HepG2 (cell line): ENCODE data around the gene LRPAP1. TPM values are rescaled to one million over a fixed set of nuclear protein-coding genes. Genes with fewer than 3 reads are reported as not detected.
A peak's percentile ranks its signal among the peaks of the same experiment; 100 is the strongest.

Experiments
- ASH2L ChIP-seq: fragments of 300-600, 200-600 bp; sonication (generic); IDR thresholded peaks from 2 replicates; pipeline ENCODE4 v1.7.0; 2017; ENCODE audit warnings: low read depth, mild to moderate bottlenecking, moderate library complexity, mixed read lengths, low read length; ENCODE audit not compliant: insufficient read length
- DR1 ChIP-seq: sonication (generic); formaldehyde crosslinking; IDR thresholded peaks from 2 replicates; pipeline ENCODE4 v1.8.0; 2021; ENCODE audit warnings: mild to moderate bottlenecking, missing genetic modification reagents, inconsistent platforms
- FOXA3 ChIP-seq: IDR thresholded peaks from 2 replicates; pipeline ENCODE4 v1.6.1; 2016; ENCODE audit warnings: missing genetic modification reagents, missing compliant biosample characterization
- MYNN ChIP-seq: sonication (generic); formaldehyde crosslinking; IDR thresholded peaks from 2 replicates; pipeline ENCODE4 v1.4.0; 2020; ENCODE audit warnings: mild to moderate bottlenecking, low read depth, missing genetic modification reagents
- NBN ChIP-seq: fragments of 450-650 bp; conservative IDR thresholded peaks from 2 replicates; pipeline ENCODE4 v1.6.1; 2017
- TAF1 ChIP-seq: sonication (generic); formaldehyde crosslinking; IDR thresholded peaks from 2 replicates; pipeline ENCODE4 v1.4.0; 2020; ENCODE audit warnings: missing genetic modification reagents
- ZNF224 ChIP-seq: sonication (generic); formaldehyde crosslinking; IDR thresholded peaks from 2 replicates; pipeline ENCODE4 v1.5.0; 2020; ENCODE audit warnings: mild to moderate bottlenecking, missing genetic modification reagents
- ZNF841 ChIP-seq: sonication (generic); formaldehyde crosslinking; IDR thresholded peaks from 2 replicates; pipeline ENCODE4 v1.8.1; 2023; ENCODE audit warnings: missing genetic modification reagents, borderline replicate concordance
- polyA plus RNA-seq, 8 experiments: library from polyadenylated mRNA; depleted of rRNA in 3 of 8; stranded (reverse) in 7 of 8; unstranded in 1 of 8; fragments of >200 nt; fragmentation: Illumina TruSeq in 4 of 8; extraction: Trizol in 4 of 8; gene quantifications; 2 replicates each; pipeline versions ENCODE4 v1.2.1 to v1.2.3, GENCODE V29; 2011 to 2016; ENCODE audit warnings: low read depth in 4 of 8, missing spikeins in 1 of 8, mixed read lengths in 1 of 8; ENCODE audit not compliant: insufficient read depth in 1 of 8
- total RNA-seq, 5 experiments: library from RNA; depleted of rRNA; stranded (reverse); fragments of >200 nt; fragmentation: Illumina TruSeq; extraction: Trizol; gene quantifications; 2 replicates each; pipeline ENCODE4 v1.2.3, GENCODE V29; 2016; ENCODE audit warnings: low read depth in 1 of 5
- TF ChIP-seq, protein P1 (sequence below): conservative IDR thresholded peaks from 2 replicates; pipeline ENCODE4 v1.6.1; 2018; ENCODE audit warnings: missing genetic modification reagents
- TF ChIP-seq, protein P2 (sequence below): sonication (generic); formaldehyde crosslinking; IDR thresholded peaks from 2 replicates; pipeline ENCODE4 v1.5.1; 2020; ENCODE audit warnings: missing genetic modification reagents, mild to moderate bottlenecking, borderline replicate concordance
- TF ChIP-seq, protein P3 (sequence below), 2 experiments: fragments of 450-650 bp in 1 of 2; sonication (generic) in 1 of 2; formaldehyde crosslinking; IDR thresholded peaks; 2 replicates each; pipeline versions ENCODE4 v1.5.0 to v1.8.0; 2020 to 2022; ENCODE audit warnings: mild to moderate bottlenecking in 1 of 2, missing genetic modification reagents in 1 of 2
- TF ChIP-seq, protein P4 (sequence below): sonication (generic); formaldehyde crosslinking; IDR thresholded peaks from 2 replicates; pipeline ENCODE4 v1.5.0; 2020; ENCODE audit warnings: mild to moderate bottlenecking, missing genetic modification reagents, borderline replicate concordance
- TF ChIP-seq, protein P5 (sequence below): sonication (generic); formaldehyde crosslinking; IDR thresholded peaks from 2 replicates; pipeline ENCODE4 v1.4.0; 2020; ENCODE audit warnings: missing genetic modification reagents
- TF ChIP-seq, protein P6 (sequence below): sonication (generic); formaldehyde crosslinking; IDR thresholded peaks from 2 replicates; pipeline ENCODE4 v1.8.1; 2022; ENCODE audit warnings: low read depth, mild to moderate bottlenecking, missing genetic modification reagents

LRPAP1 gene
- total and polyA plus RNA-seq, 2 of the 13 experiments (the other 11 are each of a cell fraction or from before 2014, with no cell fraction given) = 153 to 191 TPM

DNA sequence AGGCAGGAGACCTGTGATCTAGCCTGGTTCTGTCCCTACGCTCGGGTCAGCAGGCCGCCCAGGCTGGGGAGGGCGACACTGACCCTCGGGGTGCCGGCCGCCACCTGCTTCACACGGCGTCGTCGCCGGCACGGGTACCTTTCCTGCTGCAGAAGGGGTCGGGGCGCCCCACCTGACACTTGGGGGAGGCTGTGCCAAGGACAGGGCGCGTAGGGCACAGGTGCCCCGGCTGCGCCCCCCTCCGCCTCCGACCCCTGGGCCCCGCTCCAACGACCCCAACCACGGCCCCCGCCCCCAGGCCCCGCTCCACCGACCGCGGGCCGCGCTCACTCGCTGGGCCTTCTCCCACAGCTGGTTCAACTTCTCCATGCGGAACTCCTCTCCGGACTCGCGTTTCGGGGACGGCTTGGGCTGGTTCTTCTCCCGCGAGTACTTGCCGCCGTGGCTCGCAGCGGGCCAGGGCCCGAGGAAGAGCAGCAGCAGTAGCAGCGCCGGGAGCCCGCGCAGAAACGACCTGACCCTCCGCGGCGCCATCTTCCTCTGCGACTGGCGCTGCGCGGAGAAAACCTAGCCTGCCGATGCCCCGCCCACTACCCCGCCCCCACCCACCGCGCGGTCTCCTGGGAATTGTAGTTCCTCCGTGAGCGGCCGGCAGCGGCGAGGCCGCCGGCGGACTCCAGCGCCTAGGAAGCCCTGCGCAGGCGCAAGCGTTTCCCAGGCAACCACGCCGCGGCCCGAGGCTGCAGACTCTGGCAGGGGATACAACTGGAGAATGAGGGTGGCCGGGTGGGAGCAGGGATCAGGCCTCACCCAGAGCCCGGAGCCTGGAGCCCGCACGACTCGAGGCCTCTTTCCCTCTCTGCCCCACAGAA, at the start of gene LRPAP1 (continued):
- peak; percentile 77 for TF ChIP-seq ASH2L
- TF ChIP-seq, protein P1, sequence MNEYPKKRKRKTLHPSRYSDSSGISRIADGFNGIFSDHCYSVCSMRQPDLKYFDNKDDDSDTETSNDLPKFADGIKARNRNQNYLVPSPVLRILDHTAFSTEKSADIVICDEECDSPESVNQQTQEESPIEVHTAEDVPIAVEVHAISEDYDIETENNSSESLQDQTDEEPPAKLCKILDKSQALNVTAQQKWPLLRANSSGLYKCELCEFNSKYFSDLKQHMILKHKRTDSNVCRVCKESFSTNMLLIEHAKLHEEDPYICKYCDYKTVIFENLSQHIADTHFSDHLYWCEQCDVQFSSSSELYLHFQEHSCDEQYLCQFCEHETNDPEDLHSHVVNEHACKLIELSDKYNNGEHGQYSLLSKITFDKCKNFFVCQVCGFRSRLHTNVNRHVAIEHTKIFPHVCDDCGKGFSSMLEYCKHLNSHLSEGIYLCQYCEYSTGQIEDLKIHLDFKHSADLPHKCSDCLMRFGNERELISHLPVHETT (CRISPR knock-in tag) = 0 out of 2 replicates have a peak, but pooled peaks have one; percentile 42
- TF ChIP-seq, protein P2, sequence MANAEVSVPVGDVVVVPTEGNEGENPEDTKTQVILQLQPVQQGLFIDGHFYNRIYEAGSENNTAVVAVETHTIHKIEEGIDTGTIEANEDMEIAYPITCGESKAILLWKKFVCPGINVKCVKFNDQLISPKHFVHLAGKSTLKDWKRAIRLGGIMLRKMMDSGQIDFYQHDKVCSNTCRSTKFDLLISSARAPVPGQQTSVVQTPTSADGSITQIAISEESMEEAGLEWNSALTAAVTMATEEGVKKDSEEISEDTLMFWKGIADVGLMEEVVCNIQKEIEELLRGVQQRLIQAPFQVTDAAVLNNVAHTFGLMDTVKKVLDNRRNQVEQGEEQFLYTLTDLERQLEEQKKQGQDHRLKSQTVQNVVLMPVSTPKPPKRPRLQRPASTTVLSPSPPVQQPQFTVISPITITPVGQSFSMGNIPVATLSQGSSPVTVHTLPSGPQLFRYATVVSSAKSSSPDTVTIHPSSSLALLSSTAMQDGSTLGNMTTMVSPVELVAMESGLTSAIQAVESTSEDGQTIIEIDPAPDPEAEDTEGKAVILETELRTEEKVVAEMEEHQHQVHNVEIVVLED (CRISPR knock-in tag) = 0 out of 2 replicates have a peak, but pooled peaks have one; percentile 48
- TF ChIP-seq ZNF841 = 0 out of 2 replicates have a peak, but pooled peaks have one; percentile 49
- TF ChIP-seq, protein P3, sequence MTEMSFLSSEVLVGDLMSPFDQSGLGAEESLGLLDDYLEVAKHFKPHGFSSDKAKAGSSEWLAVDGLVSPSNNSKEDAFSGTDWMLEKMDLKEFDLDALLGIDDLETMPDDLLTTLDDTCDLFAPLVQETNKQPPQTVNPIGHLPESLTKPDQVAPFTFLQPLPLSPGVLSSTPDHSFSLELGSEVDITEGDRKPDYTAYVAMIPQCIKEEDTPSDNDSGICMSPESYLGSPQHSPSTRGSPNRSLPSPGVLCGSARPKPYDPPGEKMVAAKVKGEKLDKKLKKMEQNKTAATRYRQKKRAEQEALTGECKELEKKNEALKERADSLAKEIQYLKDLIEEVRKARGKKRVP (CRISPR knock-in tag; IDR thresholded peaks at IDR 0.05) = peak in 1 of 2 experiments; percentile 31; a peak in 1 of 4 replicates
- TF ChIP-seq, protein P4, sequence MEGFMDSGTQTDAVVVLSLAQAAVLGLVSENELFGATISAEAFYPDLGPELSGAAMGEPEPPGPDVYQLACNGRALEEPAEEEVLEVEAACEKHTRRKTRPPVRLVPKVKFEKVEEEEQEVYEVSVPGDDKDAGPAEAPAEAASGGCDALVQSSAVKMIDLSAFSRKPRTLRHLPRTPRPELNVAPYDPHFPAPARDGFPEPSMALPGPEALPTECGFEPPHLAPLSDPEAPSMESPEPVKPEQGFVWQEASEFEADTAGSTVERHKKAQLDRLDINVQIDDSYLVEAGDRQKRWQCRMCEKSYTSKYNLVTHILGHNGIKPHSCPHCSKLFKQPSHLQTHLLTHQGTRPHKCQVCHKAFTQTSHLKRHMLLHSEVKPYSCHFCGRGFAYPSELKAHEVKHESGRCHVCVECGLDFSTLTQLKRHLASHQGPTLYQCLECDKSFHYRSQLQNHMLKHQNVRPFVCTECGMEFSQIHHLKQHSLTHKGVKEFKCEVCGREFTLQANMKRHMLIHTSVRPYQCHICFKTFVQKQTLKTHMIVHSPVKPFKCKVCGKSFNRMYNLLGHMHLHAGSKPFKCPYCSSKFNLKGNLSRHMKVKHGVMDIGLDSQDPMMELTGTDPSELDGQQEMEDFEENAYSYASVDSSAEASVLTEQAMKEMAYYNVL (CRISPR knock-in tag) = no peak
- peak; percentile 95 for TF ChIP-seq TAF1
- TF ChIP-seq, protein P5, sequence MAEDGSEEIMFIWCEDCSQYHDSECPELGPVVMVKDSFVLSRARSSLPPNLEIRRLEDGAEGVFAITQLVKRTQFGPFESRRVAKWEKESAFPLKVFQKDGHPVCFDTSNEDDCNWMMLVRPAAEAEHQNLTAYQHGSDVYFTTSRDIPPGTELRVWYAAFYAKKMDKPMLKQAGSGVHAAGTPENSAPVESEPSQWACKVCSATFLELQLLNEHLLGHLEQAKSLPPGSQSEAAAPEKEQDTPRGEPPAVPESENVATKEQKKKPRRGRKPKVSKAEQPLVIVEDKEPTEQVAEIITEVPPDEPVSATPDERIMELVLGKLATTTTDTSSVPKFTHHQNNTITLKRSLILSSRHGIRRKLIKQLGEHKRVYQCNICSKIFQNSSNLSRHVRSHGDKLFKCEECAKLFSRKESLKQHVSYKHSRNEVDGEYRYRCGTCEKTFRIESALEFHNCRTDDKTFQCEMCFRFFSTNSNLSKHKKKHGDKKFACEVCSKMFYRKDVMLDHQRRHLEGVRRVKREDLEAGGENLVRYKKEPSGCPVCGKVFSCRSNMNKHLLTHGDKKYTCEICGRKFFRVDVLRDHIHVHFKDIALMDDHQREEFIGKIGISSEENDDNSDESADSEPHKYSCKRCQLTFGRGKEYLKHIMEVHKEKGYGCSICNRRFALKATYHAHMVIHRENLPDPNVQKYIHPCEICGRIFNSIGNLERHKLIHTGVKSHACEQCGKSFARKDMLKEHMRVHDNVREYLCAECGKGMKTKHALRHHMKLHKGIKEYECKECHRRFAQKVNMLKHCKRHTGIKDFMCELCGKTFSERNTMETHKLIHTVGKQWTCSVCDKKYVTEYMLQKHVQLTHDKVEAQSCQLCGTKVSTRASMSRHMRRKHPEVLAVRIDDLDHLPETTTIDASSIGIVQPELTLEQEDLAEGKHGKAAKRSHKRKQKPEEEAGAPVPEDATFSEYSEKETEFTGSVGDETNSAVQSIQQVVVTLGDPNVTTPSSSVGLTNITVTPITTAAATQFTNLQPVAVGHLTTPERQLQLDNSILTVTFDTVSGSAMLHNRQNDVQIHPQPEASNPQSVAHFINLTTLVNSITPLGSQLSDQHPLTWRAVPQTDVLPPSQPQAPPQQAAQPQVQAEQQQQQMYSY (CRISPR knock-in tag) = 0 out of 2 replicates have a peak, but pooled peaks have one; percentile 35
- TF ChIP-seq MYNN (CRISPR knock-in tag) = no peak
- 0 out of 2 replicates have a peak, but pooled peaks have one; percentile 14 for TF ChIP-seq FOXA3 (CRISPR knock-in tag)
- TF ChIP-seq DR1 = no peak; the same call in 1 of the 2 replicates
- TF ChIP-seq, protein P6, sequence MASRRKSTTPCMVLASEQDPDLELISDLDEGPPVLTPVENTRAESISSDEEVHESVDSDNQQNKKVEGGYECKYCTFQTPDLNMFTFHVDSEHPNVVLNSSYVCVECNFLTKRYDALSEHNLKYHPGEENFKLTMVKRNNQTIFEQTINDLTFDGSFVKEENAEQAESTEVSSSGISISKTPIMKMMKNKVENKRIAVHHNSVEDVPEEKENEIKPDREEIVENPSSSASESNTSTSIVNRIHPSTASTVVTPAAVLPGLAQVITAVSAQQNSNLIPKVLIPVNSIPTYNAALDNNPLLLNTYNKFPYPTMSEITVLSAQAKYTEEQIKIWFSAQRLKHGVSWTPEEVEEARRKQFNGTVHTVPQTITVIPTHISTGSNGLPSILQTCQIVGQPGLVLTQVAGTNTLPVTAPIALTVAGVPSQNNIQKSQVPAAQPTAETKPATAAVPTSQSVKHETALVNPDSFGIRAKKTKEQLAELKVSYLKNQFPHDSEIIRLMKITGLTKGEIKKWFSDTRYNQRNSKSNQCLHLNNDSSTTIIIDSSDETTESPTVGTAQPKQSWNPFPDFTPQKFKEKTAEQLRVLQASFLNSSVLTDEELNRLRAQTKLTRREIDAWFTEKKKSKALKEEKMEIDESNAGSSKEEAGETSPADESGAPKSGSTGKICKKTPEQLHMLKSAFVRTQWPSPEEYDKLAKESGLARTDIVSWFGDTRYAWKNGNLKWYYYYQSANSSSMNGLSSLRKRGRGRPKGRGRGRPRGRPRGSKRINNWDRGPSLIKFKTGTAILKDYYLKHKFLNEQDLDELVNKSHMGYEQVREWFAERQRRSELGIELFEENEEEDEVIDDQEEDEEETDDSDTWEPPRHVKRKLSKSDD = 0 out of 2 replicates have a peak, but pooled peaks have one; percentile 52
- no peak for TF ChIP-seq ZNF224 (CRISPR knock-in tag)
- no peak for TF ChIP-seq NBN
